ENCODE measurements around the gene IPPK.

The IPPK gene

DNA sequence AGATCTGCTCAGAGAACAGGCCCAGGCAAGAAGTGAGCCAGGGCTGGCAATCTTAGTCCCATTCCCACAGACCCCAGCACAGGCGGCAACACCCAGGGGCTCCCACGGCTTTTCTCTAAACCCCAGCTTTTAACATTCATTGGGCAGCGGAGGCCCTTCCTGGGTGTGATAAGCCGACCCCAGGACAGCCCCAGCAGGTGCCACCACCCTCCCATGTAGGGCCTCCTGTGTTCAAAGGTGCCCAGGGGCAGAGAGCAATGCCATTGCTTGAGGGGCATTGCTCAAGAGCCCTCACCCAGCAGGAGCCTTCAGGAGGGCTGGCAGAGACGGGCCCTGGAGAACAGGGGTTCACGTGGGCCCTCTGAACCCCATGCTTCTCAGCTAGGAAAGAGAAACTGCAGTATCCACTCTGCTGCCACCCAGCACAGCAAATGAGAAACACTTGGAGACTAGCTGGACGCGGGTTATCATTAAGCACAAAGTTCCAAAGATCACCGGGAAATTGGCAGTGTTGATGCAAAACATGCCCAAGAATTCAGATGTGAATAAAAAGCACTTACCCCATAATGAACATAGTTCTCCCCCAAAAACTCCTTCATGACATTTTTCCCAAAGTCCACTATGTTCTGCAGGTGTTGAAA, 13.9 kb downstream of the IPPK start:
- no peak for DNase-seq

- no peak for DNase-seq
Observed at GRCh38 chr9:92655366-92655765, 14.6 kb downstream of the IPPK start.

- no peak for DNase-seq
Observed at GRCh38 chr9:92654481-92655301, 15.2 kb downstream of the IPPK start.

DNA sequence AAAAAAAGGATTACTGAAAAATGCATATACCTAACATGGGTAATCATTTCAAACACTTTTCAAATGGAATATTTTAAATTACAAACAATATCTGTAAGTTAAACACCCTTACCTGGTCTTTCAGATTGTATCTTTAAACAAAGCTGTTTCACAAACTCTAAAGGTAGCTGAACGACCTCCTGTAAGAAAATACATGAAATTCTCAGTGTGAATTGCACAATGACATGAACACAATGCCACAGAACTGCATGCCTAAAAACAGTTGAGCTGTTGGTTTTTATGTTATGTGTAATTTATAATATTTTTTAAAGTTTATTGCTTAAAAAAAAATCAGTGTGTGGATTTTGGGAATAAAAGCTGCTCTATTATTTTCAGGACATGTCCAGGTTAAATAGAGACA, 17.5 kb downstream of the IPPK start:
- no peak for DNase-seq

GRCh38 chr9:92650839-92651621, 18.9 kb downstream of the IPPK start:
- no peak for DNase-seq

GRCh38 chr9:92650296-92650695, 19.6 kb downstream of the IPPK start:
- no peak for DNase-seq

- no peak for DNase-seq
Observed at GRCh38 chr9:92649007-92649406, 20.9 kb downstream of the IPPK start.

GRCh38 chr9:92648474-92648971, 21.4 kb downstream of the IPPK start:
- DNase-seq = no peak

GRCh38 chr9:92647671-92648473, 22.1 kb downstream of the IPPK start:
- no peak for DNase-seq

- no peak for DNase-seq
Observed at GRCh38 chr9:92645041-92645440, 24.9 kb downstream of the IPPK start.

GRCh38 chr9:92644278-92644677, 25.7 kb downstream of the IPPK start:
- DNase-seq = no peak

DNA sequence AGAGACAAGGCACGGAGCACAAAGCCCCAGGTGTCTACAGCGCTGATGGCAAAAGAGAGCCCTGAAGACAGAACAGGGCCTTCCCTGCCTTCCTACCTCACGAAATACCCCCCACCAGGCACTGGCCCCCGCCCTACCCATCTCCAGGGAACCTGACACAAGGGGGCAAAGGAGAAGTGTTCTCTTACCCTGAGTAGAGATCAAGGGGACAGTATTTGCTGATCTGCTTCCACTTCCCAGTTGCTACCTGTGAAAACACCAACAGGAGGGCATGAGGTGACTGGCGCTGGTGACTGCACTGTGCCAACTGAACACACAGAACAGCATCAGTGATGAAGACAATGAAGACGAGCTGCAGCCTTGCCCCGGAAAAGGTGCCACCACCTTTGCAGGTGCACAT, 27.4 kb downstream of the IPPK start:
- DNase-seq = no peak

GRCh38 chr9:92642041-92642451, 27.9 kb downstream of the IPPK start:
- no peak for DNase-seq

- DNase-seq = no peak
Observed at GRCh38 chr9:92641092-92641809, 28.7 kb downstream of the IPPK start.

GRCh38 chr9:92640398-92641091, 29.4 kb downstream of the IPPK start:
- DNase-seq = no peak

DNA sequence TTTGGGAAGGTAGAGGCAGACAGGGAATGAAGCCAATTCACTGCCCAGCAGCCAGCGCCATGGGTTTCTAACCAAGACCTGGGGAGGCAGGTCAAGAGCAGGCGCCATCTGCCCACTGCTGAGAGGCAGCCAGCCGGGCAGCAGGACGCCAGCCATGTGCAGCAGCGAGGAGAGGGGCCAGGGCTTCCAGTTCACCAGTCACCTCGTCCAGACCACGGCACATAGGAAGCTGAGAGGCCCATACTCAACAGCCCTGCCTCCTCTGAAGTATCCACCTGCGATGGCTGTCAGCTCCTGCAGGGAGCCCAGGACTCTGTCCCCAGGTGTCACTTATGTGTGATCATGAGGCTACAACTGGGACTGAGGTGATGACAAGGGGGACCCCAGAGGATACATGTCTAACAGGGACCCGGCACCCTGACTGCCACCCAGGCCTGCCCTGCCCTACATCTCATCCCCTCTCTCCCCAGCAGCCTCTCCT, 30.1 kb downstream of the IPPK start:
- DNase-seq = no peak

- no peak for DNase-seq
Observed at GRCh38 chr9:92639124-92639523, 30.8 kb downstream of the IPPK start.

DNA sequence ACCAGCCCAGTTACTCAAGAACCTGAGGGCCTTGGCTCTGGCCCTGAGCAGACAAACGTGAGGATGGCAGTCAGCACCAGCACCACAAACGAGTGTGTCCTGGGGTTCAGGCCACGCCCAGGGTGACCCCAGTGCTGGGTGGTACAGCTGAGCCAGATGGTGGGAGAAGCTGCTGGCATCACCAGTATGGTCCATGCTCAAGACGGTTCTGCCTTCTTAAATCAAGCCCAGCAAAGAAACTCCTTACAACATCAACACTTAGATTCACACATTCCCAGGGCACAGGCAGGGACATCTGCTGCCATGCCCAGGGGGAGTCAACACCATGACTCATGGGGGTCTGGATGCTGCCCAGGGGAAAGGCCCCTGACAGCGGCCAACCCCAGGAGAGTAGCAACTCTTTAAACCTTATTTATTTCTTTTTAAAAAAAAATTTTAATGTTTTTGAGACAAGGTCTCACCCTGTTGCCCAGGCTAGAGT, 31.3 kb downstream of the IPPK start:
- no peak for DNase-seq

- DNase-seq = no peak
Observed at GRCh38 chr9:92637886-92638620, 31.9 kb downstream of the IPPK start.

DNA sequence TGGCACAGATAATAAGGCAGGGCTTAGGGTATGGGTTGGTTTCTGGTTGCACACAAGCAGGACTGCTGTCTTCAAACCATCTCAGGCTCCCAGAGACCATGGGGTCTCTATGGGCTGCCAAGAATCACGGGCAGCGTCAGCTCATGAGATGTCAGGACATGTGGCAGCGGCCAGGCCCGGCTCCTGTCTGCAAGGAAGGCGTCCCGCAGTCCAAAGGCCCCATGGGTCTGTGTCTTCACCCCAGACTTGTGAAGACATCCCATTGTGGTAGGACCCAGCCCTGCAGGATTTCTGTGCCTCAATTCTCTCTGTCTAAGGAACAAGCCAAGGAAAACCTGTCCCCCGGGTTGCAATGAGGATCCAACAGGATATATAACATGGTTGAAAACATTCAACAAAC, 32.6 kb downstream of the IPPK start:
- no peak for DNase-seq

Measured in NCI-H446 (cell line).